GM21360 (cell line): ENCODE measurements around the gene GPR171.

Source experiments
- ATAC-seq: cut with Tn5 transposase; IDR thresholded peaks from one replicate; pipeline ENCODE4 v1.9.1; 2021; ENCODE audit warnings: mild to moderate bottlenecking, moderate library complexity; ENCODE audit not compliant: unreplicated experiment

GPR171 gene

DNA sequence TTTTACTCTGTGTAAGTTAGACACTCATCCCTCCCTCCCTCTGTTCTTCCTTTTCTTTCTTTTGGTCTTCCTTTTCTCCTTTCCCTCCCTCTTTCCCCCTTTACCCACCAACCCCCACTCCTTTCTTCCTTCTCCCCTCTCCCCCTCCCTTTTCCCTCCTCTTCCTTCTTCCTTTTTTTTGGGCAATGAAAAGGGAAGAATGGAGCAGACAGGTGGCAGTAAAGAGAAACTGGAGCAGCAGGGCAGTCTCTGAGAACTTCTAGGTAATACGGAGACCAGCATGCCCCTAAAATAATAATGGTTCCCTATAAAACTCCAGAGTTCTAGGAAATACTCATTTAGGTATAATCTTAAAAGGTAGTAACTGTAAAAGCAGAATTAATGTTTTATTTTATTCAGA is 11.4 kb upstream of the GPR171 start:
- ATAC-seq, result no peak

DNA sequence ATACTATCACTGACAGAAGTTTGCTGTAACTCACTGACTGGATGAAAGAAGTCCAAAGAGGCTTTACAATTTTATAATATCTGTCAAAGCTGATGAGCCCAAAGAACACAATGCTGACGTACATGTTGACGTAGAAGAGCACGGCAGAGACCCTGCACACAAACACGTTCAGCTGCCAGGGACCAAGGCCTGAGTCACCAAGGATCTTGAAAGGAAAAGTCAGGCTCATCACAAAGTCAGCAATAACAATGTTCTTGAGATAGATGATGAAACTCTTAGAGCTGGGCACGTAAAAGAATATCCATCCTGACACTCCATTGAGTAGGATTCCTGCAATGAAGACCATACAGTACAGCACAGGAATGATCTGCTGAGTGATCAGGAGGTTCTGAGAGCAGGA is 10.9 kb upstream of the GPR171 start:
- ATAC-seq, result no peak

DNA sequence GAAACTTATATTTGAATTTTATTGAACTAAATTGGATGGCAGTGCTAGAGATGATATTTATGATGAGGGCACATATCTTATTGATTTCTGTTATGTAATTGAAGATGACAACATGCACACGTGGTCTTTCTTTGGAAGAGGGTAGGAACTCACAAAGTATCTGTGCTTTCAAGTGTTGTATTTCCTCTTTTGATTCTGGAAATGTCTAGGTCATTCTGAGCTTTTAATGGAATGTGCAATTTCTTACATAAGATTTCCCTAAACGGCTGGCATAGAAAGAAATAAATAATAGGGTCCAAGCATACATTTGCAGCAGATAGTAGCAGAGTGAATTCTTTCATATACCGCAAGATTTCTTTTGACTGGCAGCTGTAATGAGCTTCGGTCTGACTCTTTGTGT is 10.1 kb upstream of the GPR171 start:
- no peak for ATAC-seq

DNA sequence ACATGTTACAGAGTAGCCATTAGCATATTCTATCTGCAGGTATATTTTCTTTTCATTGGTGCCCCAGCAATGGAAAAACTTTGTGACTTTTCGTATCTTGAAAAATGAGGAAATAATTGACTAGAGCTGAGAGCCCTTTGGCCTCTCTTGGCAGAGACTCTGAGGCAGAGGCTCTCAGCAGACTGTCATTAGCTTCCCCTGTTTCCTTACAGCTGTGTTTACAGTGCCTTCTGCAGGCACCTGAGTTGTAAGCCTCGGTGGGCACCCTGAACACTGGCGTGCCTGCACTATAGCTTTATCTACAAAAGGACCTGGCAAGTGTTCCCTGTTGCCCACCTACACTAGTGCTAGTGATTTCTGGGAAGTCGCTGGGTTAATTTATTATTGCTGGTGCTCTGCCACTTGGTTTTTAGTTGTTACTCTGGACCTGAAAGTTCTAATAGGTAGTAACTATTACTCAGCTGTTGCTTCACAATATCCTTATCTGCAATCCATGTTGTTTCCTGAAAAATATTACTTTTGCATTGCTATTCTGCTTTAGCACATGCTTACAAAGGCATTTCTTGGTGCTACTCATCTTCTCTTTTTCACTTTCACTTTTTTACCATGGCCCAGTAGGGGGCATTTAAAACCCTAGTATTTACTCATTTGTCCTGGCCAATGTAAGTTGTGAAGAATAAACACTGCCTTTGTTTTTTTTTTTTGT is 7.8 kb upstream of the GPR171 start:
- ATAC-seq, result peak; percentile 68

DNA sequence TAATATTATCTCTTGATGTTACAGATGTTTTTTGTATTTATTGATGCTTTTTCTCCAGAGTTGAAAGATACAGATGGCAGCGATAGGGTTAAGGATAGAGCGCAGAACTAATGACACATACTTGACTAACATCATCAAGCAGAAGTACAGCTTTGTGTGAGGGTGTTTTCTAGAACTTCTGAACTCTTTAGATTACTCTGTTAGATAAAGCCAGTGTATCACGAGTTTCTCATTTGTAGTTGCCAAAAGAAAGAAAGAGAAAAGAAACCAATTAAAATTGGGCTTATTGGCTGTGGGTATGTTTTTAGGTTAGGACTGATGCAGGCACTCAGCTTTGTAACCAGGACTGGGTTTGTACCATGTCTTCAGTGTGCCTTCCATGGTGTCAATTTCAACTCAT is 6.6 kb upstream of the GPR171 start:
- ATAC-seq, result no peak

DNA sequence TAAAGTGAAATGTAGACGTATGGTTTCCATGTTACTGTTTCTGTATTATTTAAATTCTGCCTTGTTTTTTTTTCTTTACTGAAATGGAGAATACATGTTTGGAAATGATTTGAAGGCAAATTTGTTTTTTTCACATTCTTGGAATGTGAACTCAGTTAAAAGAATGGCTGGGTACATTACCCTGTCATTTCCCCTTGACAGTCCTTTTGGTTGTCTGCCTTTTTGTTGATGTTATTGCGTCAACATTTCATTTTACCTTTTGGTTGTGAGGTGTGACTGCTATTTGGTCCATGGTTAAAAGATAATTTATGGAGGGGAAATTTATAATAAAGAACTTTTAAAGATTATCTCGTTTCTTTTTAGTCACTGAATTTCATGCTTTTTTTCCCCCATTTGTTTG is 3.2 kb upstream of the GPR171 start:
- ATAC-seq, result no peak

DNA sequence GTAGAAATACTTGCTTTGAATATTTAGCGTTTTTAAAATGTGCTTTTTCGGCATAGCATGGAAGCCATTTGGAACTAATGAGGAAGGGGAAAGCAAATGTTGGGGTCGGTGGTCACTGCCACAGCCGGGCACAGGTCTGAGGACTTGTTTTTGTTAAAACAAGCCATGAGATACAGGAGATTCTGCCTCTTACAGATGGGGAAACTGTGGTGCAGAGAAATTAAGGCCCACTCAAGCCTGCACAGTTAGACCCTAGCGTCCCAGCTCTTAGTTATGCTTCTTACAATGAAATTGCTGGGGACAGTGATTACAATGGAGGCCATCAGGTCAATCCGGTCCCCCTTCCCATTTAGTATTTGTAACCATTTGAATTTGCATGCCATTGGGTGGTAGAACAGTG is 2.5 kb upstream of the GPR171 start:
- ATAC-seq, result no peak

DNA sequence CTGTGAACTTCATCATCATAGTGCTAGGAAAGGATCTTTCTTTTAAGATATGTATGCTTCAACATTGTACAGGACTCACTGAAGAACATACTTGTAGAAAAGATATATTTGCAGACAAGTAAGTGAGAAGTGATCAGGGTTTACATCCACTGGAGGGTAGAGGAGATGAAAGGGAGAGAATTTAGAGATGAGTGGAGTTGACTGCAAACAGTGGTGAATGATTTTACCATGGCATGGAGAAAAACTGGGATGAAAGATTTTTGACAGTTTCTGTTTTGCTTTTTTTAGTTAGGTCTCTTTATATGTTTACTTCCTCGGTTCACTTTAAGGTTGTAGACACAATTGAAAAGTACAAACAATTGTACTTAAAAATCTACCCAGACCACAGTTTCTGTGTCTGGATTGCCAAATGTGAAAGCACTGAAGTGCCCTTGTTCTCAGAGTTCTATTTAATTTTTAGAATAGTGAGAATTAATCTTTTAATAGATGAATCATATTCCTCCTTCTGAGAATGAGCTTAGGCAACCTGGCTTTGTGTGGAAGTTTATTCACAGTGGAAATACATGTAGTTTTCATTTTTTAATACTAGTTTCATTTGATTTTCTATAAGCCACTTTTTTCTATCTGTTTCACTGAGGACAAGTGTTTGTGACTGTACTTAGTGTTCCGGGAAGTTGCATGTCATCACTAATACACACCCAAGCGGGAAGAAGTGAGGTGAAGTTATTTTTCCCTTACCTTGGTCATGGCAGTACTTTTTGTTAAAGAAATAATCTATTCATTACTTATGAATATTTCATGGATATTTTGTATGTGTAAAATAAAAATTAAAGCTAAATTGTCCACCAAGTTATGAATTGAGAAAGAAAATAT is 1.8 kb upstream of the GPR171 start:
- ATAC-seq, result no peak

DNA sequence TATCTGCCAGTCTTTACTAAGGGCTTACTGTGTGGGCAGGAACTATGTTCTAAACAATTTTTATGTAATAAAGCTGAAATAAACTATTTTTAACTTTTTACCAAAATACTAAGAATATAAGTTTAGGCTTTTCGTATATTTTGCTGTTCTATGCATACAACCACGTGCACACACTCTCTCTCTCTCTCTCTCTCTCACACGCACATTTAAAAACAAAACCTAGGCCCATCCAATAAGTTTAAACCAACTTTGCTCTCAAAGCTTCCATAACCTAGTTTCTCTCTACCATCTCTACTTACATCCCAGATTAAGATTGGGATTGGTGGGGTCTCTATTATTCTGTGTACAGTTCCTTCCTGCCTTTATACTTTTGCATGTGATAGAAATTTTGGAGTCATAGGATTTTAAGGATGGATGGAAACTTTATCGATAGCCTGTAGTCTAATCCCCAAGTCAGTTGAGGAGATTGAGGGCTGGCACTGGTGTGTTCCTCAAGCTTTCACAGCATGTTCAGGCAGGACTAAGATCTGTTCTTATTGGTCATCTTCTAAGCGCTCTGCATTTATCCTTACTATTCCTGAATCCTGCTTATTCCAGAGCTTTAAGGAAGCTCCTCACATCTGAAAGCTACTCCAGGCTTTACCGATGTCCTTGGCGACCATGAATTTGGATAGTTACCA is 1.8 kb downstream of the GPR171 start:
- no peak for ATAC-seq

DNA sequence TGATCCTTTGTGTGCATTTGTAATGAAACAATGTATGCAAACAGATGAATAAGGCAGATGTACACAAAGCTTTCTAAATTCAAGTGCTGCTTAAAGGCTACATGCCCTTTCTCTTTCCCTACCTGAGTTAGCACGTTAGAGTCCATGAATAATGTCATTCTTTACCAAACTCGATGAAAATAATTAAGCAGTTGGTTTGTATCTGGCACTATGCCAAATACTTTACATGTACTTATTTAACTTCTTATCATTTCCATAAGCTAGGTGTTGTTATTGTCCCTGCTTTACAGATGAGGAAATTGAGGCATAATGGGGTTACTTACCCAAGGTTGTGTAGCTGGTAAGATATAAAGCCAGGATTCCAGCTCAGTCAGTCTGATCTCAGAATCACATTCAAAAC is 2.4 kb downstream of the GPR171 start:
- ATAC-seq, result no peak

DNA sequence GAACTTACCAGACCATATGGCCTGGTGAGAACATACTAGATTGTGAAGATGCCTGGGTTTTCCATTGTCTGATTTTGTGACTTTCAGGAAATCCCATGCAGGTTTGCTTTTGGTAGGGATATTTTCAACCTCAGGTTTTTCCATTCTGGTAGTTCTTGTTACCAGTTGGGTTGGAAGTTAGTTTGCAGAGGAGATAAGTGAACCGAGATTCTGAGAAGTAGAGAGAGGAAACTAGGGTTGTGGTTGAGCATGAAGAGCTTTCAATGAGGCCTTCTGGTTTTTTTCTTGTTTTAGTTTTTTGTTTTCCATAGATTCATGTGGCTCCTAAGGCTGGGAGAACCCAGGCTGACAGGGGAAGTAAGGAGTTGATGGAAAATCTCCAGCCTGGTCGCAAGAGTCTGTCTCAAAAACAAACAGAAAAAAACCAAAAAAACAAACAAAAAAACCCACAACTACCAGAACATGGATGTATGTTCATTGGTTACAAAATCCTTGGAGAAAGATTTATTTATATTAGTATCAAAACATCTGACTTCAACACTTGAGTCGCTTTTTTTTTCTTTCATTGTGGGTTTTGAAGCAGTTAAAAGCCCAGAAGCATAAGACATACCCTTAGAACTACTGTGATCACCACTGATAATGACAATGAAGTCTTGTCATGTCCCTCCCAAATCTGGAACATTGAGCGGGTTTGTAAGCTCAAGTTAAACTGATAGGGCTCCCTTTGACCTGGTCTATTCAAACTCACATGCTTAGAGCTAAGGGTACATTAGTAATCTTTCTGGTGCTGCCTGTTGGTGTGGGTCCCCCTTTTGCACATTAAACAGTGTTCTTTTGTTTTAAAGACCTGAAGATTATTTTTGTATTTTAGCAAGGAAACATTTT is 3.2 kb downstream of the GPR171 start:
- ATAC-seq, result no peak

DNA sequence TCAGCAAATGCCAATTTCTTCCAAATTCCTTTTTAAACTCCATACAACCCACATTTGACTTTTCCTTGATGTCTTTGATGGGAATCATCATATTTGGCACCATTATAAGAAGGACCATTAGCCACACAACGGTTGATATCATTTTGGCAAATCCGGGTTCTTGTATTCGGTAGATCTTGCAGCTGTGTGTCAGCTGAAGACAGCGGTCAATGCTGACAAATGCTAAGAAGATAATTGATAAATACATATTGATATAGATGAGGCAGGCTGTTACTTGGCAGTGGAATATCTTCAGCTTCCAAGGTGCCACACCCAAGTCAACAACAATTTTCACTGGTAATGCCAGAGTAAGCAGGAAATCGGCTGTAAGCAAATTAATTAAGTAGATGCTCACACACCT is 4.2 kb downstream of the GPR171 start:
- no peak for ATAC-seq

DNA sequence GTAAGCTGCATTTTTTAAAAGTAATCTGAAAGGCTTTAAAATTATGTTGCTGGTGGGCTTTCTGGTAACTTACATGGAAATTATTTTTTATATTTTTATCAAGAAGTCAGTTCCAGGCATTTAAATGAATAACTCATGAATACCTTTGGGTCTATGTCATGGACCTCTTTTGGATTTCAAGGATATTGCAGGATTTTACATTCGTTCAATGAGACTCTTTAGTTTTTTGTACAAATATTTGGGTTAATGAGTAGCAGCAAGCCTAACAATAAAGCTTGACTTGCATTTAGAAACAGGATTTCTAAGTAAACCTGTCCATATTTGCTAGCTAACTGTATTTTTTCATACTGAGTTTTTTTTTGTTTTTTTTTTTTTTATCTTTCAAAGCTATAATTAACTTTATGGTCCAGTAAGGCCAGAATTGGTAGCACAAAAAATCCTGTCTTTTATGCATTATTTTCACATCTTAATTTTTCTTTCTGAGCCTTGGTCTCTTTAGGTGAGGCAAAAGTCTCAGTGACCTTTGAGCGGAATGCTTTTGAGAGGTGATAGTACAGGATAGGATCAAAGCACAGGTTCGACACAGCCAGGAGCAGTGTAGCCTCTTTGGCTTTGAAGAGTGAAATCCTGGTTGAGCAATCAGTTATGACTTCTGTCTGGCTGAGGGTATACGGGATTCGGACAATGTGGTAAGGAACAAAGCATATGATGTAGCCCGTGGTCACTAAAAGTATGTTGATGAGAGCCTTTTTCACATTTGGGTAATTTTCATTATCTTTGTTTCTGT is 4.8 kb downstream of the GPR171 start:
- ATAC-seq, result no peak

DNA sequence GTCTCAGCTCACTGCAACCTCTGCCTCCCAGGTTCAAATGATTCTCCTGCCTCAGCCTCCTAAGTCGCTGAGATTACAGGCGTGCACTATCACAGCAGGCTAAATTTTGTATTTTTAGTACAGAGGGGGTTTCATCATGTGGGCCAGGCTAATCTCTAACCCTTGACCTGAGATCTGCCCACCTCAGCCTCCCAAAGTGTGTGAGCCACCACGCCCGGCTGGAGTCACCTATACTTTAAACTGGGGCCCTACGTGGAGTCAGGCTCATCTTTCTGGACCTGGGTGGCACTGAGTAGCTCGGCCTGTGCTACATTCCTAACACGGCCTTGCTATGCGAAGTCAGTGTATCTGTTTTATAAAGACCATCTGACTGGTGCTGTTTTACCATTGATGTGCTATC is 5.8 kb downstream of the GPR171 start:
- ATAC-seq, result no peak

DNA sequence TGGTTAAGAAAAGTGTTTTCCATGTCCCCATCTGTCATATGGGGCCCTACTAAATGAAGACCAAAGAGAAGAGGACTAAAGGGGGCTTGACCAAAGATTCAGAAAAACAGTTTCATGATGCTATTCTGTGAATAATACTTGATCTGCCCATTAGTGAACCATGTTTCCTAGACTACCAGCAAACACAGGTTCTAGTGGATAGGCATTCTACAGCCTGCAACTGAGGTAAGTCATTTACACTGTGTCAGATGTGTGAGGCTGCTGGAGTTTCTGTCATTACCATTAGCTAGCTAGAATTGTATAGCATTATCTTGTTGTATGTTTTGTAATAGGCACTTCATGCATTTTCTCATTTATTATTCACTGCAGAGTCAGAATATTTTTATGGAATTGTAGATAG is 6.6 kb downstream of the GPR171 start:
- no peak for ATAC-seq

DNA sequence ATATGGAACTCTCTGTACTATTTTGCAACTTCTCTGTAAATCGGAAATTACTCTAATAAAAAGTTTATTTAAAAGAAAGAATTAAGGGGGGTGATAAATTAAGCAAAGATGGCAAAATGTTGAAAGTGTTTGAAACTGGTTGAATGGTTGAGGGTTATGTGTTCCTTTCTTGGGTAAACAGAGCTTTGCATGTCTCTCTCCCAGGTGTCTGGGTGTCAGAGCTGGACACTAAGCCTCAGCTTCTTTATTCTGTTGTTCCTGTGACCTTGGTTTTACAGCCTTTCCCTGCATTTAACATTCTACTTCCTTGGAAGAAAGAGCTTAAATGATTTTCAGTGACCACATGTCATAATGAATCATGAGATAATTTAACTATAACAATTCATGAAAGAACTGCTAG is 7.2 kb downstream of the GPR171 start:
- no peak for ATAC-seq

DNA sequence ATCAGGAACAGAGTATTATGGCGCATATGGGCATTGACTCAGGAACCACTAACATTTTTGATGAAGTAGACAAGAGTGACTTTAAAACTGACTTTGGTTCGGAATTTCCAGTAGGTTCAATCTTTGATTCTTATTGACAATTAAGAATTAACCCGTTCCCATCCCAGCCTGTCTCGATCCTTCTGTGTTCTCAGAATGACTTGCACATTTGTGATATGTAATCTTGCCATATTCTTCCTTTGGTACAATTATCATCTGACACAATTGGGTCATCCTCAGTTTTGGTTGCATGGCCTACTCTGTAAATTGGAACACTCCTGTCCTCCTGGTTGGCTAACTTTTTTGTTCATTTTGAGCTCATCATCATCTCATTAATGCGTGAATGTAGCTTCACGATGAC is 10.5 kb downstream of the GPR171 start:
- no peak for ATAC-seq

DNA sequence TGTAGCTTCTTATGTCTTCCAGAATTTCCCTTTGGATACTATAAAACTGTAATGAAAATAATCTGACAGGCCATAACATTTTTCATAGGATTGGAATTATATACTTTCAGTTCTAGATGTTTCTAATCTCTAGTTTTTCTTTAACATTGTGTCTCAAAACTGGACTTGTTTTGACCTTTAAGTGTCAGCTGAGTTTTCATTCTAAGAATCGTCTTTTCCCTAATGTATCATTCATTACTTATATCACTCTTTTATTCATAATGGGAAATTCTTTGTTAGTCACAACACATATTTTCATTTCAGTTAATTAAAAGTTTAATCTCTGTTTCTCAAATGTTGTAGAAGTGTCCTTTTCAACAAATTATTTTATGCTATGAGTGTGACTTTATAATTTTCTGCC is 11.9 kb downstream of the GPR171 start:
- ATAC-seq, result no peak

DNA sequence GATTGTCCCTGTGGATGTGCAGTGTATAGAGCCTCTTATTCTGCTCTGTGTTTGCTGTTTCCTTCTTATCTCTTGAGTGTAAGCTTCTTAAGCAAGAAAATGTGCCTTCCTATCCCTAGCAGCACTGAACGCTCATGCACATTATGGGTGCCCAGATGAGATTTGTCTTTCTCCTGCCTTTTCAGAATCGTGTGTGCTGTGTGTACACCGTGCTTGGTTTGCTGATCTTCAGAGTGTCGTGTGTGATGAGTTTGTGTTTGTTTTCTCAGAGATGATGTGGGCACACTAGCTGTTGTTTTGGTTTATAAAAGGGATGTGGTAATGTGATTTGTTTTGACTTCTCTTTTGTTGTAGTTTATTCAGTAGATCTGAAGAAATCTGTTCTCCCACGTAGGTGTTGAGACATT is 19.7 kb downstream of the GPR171 start:
- ATAC-seq, result no peak
